ENCODE results near the gene GARS1. TPM values are rescaled to one million over a fixed set of nuclear protein-coding genes. Genes with fewer than 3 reads are reported as not detected.

Gene GARS1
- total RNA-seq, 1 experiment from 2014 or later = 294 TPM

- ChIA-PET POLR2A (ENCODE audit: low non-redundant PET) (interaction anchor here (0.6 kb wide), 1 partner anchor 10 kb away, joined by 4 read pairs; no protein-coding TSS in a partner anchor), CTCF (no interaction called here)
- Histone ChIP-seq H3K9me3 (ENCODE audit: low read depth, low read length, poor library complexity, severe bottlenecking) (no peaks in the 10 kb centered on the region), H3K36me3 (ENCODE audit: insufficient read depth, low read length, poor library complexity, severe bottlenecking) (peaks cover 25% of the 10 kb centered on the region), H3K4me3 (ENCODE audit: low read depth, low read length, poor library complexity, severe bottlenecking) (peak overlapping the region; percentile 97), H3K27ac (ENCODE audit: low read depth, low read length, poor library complexity, severe bottlenecking) (peak overlapping the region; percentile 98), H3K27me3 (replicated peaks; ENCODE audit: insufficient read depth, low read depth, low read length, poor library complexity) (no peaks in the 10 kb centered on the region), H3K4me1 (ENCODE audit: insufficient read depth, low read length, poor library complexity, severe bottlenecking) (peaks cover 11% of the 10 kb centered on the region)
- intact Hi-C loops (cut with micrococcal nuclease; ENCODE audit: unreplicated experiment) = no loop called here
- no peak for DNase-seq (ENCODE audit: low spot score)
- BruUV-seq (replicated peaks) = TSS peak; percentile 72
- no peak for TF ChIP-seq EZH2 (IDR thresholded peaks at IDR 0.05; ENCODE audit: borderline replicate concordance, low read depth, low read length, poor library complexity, severe bottlenecking)
- no peak for TF ChIP-seq CTCF (conservative IDR thresholded peaks at IDR 0.05; ENCODE audit: low read depth, low read length)
Observed at GRCh38 chr7:30594048-30594539, 584 bp upstream of the GARS1 start.

- ChIA-PET CTCF (no interaction called here), POLR2A (ENCODE audit: low non-redundant PET) (no interaction called here)
- H3K9me3 ChIP-seq (ENCODE audit: low read depth, low read length, poor library complexity, severe bottlenecking) = no peaks in the 10 kb centered on the region
- H3K27ac ChIP-seq (ENCODE audit: low read depth, low read length, poor library complexity, severe bottlenecking) = peak overlapping the region; percentile 98
- TF ChIP-seq EZH2 (IDR thresholded peaks at IDR 0.05; ENCODE audit: borderline replicate concordance, low read depth, low read length, poor library complexity, severe bottlenecking) (no peak), CTCF (conservative IDR thresholded peaks at IDR 0.05; ENCODE audit: low read depth, low read length) (no peak)
- H3K4me1 ChIP-seq (ENCODE audit: insufficient read depth, low read length, poor library complexity, severe bottlenecking) = peaks cover 11% of the 10 kb centered on the region
- TSS peak; percentile 53 for BruUV-seq (replicated peaks)
- intact Hi-C loops (cut with micrococcal nuclease; ENCODE audit: unreplicated experiment) = no loop called here
- H3K36me3 ChIP-seq (ENCODE audit: insufficient read depth, low read length, poor library complexity, severe bottlenecking) = peaks cover 39% of the 10 kb centered on the region
- peak overlapping the region; percentile 97 for H3K4me3 ChIP-seq (ENCODE audit: low read depth, low read length, poor library complexity, severe bottlenecking)
- no peaks in the 10 kb centered on the region for H3K27me3 ChIP-seq (replicated peaks; ENCODE audit: insufficient read depth, low read depth, low read length, poor library complexity)
- peak; percentile 17 for DNase-seq (ENCODE audit: low spot score)
Observed at GRCh38 chr7:30595436-30596013, 847 bp downstream of the GARS1 start.

GRCh38 chr7:30596014-30596641 is 1.4 kb downstream of the GARS1 start:
- TF ChIP-seq EZH2 (IDR thresholded peaks at IDR 0.05; ENCODE audit: borderline replicate concordance, low read depth, low read length, poor library complexity, severe bottlenecking) (no peak), CTCF (conservative IDR thresholded peaks at IDR 0.05; ENCODE audit: low read depth, low read length) (no peak)
- Histone ChIP-seq H3K27me3 (replicated peaks; ENCODE audit: insufficient read depth, low read depth, low read length, poor library complexity) (no peaks in the 10 kb centered on the region), H3K4me1 (ENCODE audit: insufficient read depth, low read length, poor library complexity, severe bottlenecking) (peaks cover 11% of the 10 kb centered on the region), H3K36me3 (ENCODE audit: insufficient read depth, low read length, poor library complexity, severe bottlenecking) (peaks cover 45% of the 10 kb centered on the region), H3K4me3 (ENCODE audit: low read depth, low read length, poor library complexity, severe bottlenecking) (peak overlapping the region; percentile 97), H3K27ac (ENCODE audit: low read depth, low read length, poor library complexity, severe bottlenecking) (peak overlapping the region; percentile 98), H3K9me3 (ENCODE audit: low read depth, low read length, poor library complexity, severe bottlenecking) (no peaks in the 10 kb centered on the region)
- BruUV-seq (replicated peaks) = no TSS peak
- ChIA-PET CTCF (no interaction called here), POLR2A (ENCODE audit: low non-redundant PET) (interaction anchor here (0.5 kb wide), 1 partner anchor 596 kb away, joined by 3 read pairs; no protein-coding TSS in a partner anchor)
- intact Hi-C loops (cut with micrococcal nuclease; ENCODE audit: unreplicated experiment) = no loop called here
- DNase-seq (ENCODE audit: low spot score) = peak; percentile 54

Data from A673 (cell line).